ENCODE measurements around the gene LIG1.

GRCh38 chr19:48216933-48217332 lies 46.8 kb upstream of the LIG1 start:
- TF ChIP-seq EZH2phosphoT487 (conservative IDR thresholded peaks at IDR 0.05; ENCODE audit: low read length) = no peak
- no peak for TF ChIP-seq CTCF (IDR thresholded peaks at IDR 0.05; ENCODE audit: insufficient read depth, low read length, poor library complexity, severe bottlenecking)

Measured in SU-DHL-6 (cell line).